Ovary (tissue), 3 donors: ENCODE results near the gene SLC24A4.

Experiments
- CTCF ChIP-seq, 3 donors: fragments of 450-650 bp in 2 of 3; fragments of 200-600 bp in 1 of 3; IDR thresholded peaks; one replicate each; pipeline versions ENCODE4 v1.5.1 to v1.8.0; 2016 to 2022; ENCODE audit warnings: antibody characterized with exemption in 3 of 3, mild to moderate bottlenecking in 1 of 3
- EP300 ChIP-seq: sonication (generic); formaldehyde crosslinking; IDR thresholded peaks from one replicate; pipeline ENCODE4 v1.6.1; 2017; ENCODE audit warnings: antibody characterized with exemption
- POLR2A ChIP-seq: fragments of 450-650 bp; IDR thresholded peaks from one replicate; pipeline ENCODE4 v1.6.1; 2017; ENCODE audit warnings: antibody characterized with exemption, mild to moderate bottlenecking, moderate library complexity
- donor health status: DM: no; HTN: no; CAD: no.

GRCh38 chr14:92451755-92452154 lies 128.8 kb downstream of the SLC24A4 start:
- TF ChIP-seq CTCF (IDR thresholded peaks at IDR 0.05) (no peak), POLR2A (no peak), EP300 (no peak)
